Smooth muscle cell (in vitro differentiated cells): Measurements from ENCODE around the gene BMPR1B. TPM values are rescaled to one million over a fixed set of nuclear protein-coding genes. Genes with fewer than 3 reads are reported as not detected.

Experiments
- DNase-seq: peaks from one replicate; lab custom pipeline; 2025; ENCODE audit not compliant: unreplicated experiment; lab: John Stamatoyannopoulos, UW
- H2AFZ ChIP-seq: fragments of 200-600 bp; sonication (generic); 2 replicates; pipeline ENCODE4 v1.6.0; 2016; ENCODE audit warnings: antibody characterized with exemption, low read depth, mild to moderate bottlenecking
- H3F3A ChIP-seq: fragments of 200-600 bp; sonication (generic); 2 replicates; pipeline ENCODE4 v1.6.0; 2017; ENCODE audit warnings: antibody characterized with exemption, low read depth
- H3K27ac ChIP-seq: fragments of 200-600 bp; sonication (generic); 2 replicates; pipeline ENCODE4 v1.5.1; 2016; ENCODE audit warnings: low read depth, mild to moderate bottlenecking
- H3K27me3 ChIP-seq: fragments of 200-600 bp; sonication (generic); 2 replicates; pipeline ENCODE4 v1.6.1; 2016; ENCODE audit warnings: low read depth, mild to moderate bottlenecking
- H3K36me3 ChIP-seq: fragments of 200-600 bp; sonication (generic); 2 replicates; pipeline ENCODE4 v1.5.1; 2016; ENCODE audit warnings: low read depth
- H3K4me1 ChIP-seq: fragments of 200-600 bp; sonication (generic); 2 replicates; pipeline ENCODE4 v1.5.1; 2016; ENCODE audit warnings: low read depth
- H3K4me2 ChIP-seq: fragments of 200-600 bp; sonication (generic); 2 replicates; pipeline ENCODE4 v1.6.0; 2016; ENCODE audit warnings: mild to moderate bottlenecking
- H3K4me3 ChIP-seq: fragments of 200-600 bp; sonication (generic); 2 replicates; pipeline ENCODE4 v1.5.1; 2016; ENCODE audit warnings: mild to moderate bottlenecking
- H3K79me2 ChIP-seq: fragments of 200-600 bp; sonication (generic); 2 replicates; pipeline ENCODE4 v1.6.0; 2016; ENCODE audit warnings: low read depth, mild to moderate bottlenecking
- H3K9ac ChIP-seq: fragments of 200-600 bp; sonication (generic); 2 replicates; pipeline ENCODE4 v1.6.0; 2016; ENCODE audit warnings: low read depth
- H3K9me3 ChIP-seq: fragments of 200-600 bp; sonication (generic); replicated peaks from 2 replicates; pipeline ENCODE4 v1.5.1; 2016; ENCODE audit warnings: low read depth
- H4K20me1 ChIP-seq: fragments of 200-600 bp; sonication (generic); 2 replicates; pipeline ENCODE4 v1.6.0; 2016; ENCODE audit warnings: low read depth
- WGBS: methylation state at CpG from one replicate; pipeline ENCODE4 v1.1.7; 2016; ENCODE audit warnings: low lambda C conversion rate; 5-methylcytosine and 5-hydroxymethylcytosine counted together
- polyA plus RNA-seq: library from polyadenylated mRNA; unstranded; fragments of >200 nt; fragmentation: Nextera tagmentation; extraction: Ambion mirVana; gene quantifications from 2 replicates; pipeline ENCODE4 v1.2.1, GENCODE V29; 2016
- total RNA-seq: library from RNA; depleted of rRNA; stranded (reverse); fragments of >200 nt; gene quantifications from 2 replicates; pipeline ENCODE4 v1.2.3, GENCODE V29; 2014
- TF ChIP-seq, protein P1 (sequence below): fragments of 200-600 bp; sonication (generic); IDR thresholded peaks from 2 replicates; pipeline ENCODE4 v1.5.1; 2017; ENCODE audit warnings: borderline replicate concordance, mild to moderate bottlenecking, antibody characterized with exemption; ENCODE audit not compliant: insufficient read depth, poor library complexity, severe bottlenecking

BMPR1B gene
- total and polyA plus RNA-seq, 2 experiments from 2014 or later: 0.03 to 1.2 TPM

- Histone ChIP-seq H3K4me1 (no peaks in the 10 kb centered on the region), H3K4me2 (no peak overlapping the region), H3K4me3 (no peak overlapping the region), H3K27ac (no peak overlapping the region), H3K79me2 (no peaks in the 10 kb centered on the region), H3K9ac (no peak overlapping the region), H3F3A (no peaks in the 10 kb centered on the region), H2AFZ (no peak overlapping the region), H3K9me3 (no peaks in the 10 kb centered on the region), H3K27me3 (no peaks in the 10 kb centered on the region), H3K36me3 (no peaks in the 10 kb centered on the region), H4K20me1 (no peaks in the 10 kb centered on the region)
- WGBS: 80% methylated on average over 3 of the region's 3 CpGs
- no peak for DNase-seq
- TF ChIP-seq, protein P1, sequence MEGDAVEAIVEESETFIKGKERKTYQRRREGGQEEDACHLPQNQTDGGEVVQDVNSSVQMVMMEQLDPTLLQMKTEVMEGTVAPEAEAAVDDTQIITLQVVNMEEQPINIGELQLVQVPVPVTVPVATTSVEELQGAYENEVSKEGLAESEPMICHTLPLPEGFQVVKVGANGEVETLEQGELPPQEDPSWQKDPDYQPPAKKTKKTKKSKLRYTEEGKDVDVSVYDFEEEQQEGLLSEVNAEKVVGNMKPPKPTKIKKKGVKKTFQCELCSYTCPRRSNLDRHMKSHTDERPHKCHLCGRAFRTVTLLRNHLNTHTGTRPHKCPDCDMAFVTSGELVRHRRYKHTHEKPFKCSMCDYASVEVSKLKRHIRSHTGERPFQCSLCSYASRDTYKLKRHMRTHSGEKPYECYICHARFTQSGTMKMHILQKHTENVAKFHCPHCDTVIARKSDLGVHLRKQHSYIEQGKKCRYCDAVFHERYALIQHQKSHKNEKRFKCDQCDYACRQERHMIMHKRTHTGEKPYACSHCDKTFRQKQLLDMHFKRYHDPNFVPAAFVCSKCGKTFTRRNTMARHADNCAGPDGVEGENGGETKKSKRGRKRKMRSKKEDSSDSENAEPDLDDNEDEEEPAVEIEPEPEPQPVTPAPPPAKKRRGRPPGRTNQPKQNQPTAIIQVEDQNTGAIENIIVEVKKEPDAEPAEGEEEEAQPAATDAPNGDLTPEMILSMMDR: no peak
Measured at GRCh38 chr4:94848326-94848725, 90.6 kb downstream of the BMPR1B start.

DNA sequence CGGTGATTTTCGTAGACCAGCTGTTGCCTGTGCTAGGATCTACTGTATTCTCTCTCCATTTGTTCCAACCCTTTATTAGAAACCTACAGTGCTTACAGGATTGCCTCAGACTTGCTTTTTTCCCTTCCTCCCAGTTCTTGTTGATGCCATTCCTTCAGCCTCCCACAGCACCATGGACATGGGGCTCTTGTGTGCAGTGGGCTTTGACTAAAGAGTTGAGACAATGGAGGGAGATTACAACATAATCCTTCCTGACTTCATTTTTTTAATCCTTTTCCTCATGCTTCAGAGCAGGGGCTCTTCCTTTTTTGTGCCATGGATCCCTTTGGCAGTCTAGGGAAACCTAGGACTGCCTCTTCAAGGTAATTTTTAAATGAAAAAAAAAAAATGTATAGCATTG is 92.1 kb downstream of the BMPR1B start:
- H2AFZ ChIP-seq: no peak overlapping the region
- no peaks in the 10 kb centered on the region for H3K36me3 ChIP-seq
- no peak overlapping the region for H3K27ac ChIP-seq
- H4K20me1 ChIP-seq: no peaks in the 10 kb centered on the region
- TF ChIP-seq, protein P1: no peak
- no peaks in the 10 kb centered on the region for H3K9me3 ChIP-seq
- no peaks in the 10 kb centered on the region for H3K79me2 ChIP-seq
- no peaks in the 10 kb centered on the region for H3F3A ChIP-seq
- H3K4me2 ChIP-seq: no peak overlapping the region
- H3K27me3 ChIP-seq: no peaks in the 10 kb centered on the region
- DNase-seq: no peak
- no peaks in the 10 kb centered on the region for H3K4me1 ChIP-seq
- no peak overlapping the region for H3K9ac ChIP-seq
- WGBS: 97% methylated on average over 2 of the region's 2 CpGs
- H3K4me3 ChIP-seq: no peak overlapping the region

DNA sequence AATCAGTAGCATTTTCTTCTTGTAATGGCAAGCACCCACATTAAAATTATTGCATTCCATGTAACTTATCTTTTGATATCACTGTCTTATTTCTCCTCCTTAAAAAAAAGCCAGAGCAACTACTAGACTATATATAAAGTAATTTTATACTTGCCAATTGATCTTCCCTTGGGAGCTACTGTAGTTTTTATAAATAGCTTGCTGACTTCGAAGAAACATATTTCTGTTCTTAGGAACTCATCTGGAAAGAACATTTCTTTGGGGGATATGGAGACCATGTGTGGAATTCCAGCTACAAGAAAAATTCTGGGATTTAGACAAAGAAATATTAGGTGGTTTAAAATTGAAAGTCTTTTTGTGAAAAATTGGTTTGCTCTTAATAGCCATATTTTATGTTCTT is 94.9 kb downstream of the BMPR1B start:
- Histone ChIP-seq H3K27ac (no peak overlapping the region), H3K27me3 (no peaks in the 10 kb centered on the region), H2AFZ (no peak overlapping the region), H3K9me3 (no peaks in the 10 kb centered on the region), H3K4me3 (no peak overlapping the region), H3K9ac (no peak overlapping the region), H3K4me1 (no peaks in the 10 kb centered on the region), H3K4me2 (no peak overlapping the region), H3K36me3 (no peaks in the 10 kb centered on the region), H3K79me2 (no peaks in the 10 kb centered on the region), H4K20me1 (no peaks in the 10 kb centered on the region), H3F3A (no peaks in the 10 kb centered on the region)
- DNase-seq: no peak
- WGBS: 88% methylated on average over 1 of the region's 1 CpG
- TF ChIP-seq, protein P1: no peak

DNA sequence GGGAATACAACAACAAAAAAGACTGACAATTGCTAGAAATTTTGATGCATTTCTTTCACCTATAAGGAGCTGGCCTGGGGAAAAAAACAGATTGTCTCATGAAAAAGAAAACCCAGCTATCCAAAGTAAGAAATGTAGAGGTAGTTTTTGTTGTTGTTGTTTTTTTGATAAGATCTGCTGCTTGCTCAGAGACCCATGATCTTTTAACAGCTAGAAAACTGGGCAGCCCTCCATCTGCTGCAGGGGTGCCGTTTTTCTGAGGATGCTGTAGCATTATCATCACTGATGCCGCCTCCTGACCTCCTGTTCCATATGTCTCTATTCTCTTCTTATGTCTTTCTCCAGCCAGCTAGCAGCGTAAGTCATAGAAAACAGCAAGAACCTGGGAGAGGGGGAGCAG is 98.3 kb downstream of the BMPR1B start:
- Histone ChIP-seq H3K9me3 (no peaks in the 10 kb centered on the region), H3K9ac (no peak overlapping the region), H3K36me3 (no peaks in the 10 kb centered on the region), H3F3A (no peaks in the 10 kb centered on the region), H3K27me3 (peaks cover 7% of the 10 kb centered on the region), H3K4me1 (no peaks in the 10 kb centered on the region), H3K79me2 (no peaks in the 10 kb centered on the region), H3K27ac (no peak overlapping the region), H3K4me2 (no peak overlapping the region), H2AFZ (no peak overlapping the region), H4K20me1 (no peaks in the 10 kb centered on the region), H3K4me3 (no peak overlapping the region)
- DNase-seq: no peak
- TF ChIP-seq, protein P1: no peak
- 93% methylated on average over 3 of the region's 3 CpGs for WGBS
